HL-60/S4 treated with retinoic acid at 250 ng/mL for 4 days and 3 days (cell line): Measurements from ENCODE around the gene HAVCR2.
"Not testable (repeated sequence)": the region's sequence is repeated elsewhere in the genome, so short reads cannot be mapped to it uniquely, and the experiment has no call there.

Experiments
- in situ Hi-C: fragments of 300-500 bp; cut with MboI; formaldehyde crosslinking; loops from 2 replicates; pipeline ENCODE4 v1.7.0; 2022; ENCODE audit warnings: low sequenced_read_pairs

HAVCR2 gene

GRCh38 chr5:157100140-157100679 is 8.6 kb downstream of the HAVCR2 start:
- in situ Hi-C loops, result no loop called here

DNA sequence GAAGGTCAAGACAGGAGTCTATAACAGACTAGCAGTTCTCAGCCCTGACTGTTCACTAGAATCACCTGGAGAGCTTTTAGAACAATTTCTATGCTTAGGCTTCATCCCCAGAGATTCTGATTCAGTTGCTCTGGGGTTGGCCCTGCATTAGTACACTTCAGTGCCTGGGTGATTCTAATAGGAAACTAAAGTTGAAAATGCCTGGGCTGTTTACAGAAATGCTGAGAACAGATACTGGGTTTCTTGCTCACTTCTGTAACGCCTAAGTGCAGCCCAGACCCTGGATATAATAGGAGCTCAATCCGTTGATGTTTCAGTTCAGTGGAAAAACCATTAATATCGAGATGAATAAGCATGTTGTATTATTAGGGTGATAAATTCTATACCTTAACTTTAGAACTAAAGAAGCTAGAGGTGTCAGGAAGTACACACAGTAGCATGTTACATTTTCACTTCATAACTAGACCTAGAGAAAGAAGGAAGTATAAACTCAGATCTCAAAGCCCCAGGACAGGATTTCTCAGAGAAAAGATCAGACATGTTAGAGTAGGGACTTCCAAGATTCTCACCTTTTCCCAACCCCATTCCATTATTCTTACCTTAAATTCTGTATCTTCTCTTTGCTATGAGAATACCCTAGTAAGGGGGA is 20.4 kb downstream of the HAVCR2 start:
- in situ Hi-C loops, result no loop called here

DNA sequence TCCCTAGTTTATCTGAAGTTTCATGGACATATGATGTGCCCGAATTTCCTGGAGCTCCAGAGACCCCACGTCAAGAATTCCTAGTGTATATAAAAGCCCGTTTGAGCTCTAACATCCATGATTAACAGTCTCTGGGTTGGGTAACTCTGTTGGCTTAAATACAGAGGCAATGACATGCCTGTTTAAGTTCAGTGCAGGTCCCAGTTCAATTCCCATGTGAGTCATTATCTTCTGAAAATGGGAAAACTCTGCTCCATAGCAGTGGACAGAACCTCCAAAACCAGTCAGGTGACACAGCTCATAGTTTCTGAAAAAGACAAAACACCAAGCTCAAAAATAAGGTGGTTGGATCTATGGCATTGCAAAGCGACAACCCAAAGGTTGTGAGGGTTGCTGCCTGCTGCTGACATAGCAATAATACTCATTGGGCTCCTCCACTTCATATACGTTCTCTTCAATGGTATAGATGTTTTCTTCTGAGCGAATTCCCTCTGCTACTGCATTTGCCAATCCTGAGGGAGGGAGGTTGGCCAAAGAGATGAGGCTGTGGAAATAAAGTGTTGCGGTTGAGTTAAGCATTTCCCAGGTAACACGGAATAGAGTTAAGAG is 22.0 kb downstream of the HAVCR2 start:
- in situ Hi-C loops, result no loop called here

DNA sequence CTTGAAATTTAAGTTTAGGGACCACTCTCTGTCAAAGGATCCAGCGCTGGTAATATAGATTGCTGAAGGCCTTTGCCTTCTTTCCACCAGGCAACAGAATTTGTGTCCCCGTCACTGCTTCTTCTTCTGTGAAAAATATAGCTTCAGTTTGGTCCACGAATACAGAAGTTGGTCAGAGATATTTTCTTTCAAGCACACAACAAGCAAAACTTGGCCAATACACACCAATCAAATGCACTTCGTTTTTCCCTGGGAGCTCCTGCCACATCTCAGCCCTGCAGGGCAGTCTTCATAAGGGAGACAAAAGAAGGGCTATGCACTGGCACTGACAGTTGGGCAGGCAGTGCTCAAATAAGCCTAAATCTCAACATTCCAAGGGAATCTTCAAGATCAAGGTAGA is 22.9 kb downstream of the HAVCR2 start:
- in situ Hi-C loops, result no loop called here

DNA sequence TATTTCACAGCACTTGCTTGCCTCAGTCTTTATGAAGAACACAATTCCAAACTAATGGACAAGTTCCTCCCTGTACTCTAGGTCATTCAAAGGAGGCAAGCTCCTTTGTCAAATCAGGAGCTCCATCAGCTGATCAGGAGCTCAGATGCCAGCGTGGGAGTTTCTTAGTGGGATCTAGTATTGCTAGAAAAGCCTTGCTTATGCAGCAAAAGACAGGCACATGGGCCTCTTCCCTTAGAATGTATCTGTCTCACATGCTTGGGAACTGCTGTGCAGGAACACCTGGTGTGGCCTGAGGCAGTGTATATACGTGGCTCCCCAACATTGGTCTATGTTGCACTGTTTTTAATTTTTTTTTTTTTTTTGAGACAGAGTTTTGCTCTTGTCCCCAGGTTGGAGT is 28.6 kb downstream of the HAVCR2 start:
- in situ Hi-C loops, result no loop called here

DNA sequence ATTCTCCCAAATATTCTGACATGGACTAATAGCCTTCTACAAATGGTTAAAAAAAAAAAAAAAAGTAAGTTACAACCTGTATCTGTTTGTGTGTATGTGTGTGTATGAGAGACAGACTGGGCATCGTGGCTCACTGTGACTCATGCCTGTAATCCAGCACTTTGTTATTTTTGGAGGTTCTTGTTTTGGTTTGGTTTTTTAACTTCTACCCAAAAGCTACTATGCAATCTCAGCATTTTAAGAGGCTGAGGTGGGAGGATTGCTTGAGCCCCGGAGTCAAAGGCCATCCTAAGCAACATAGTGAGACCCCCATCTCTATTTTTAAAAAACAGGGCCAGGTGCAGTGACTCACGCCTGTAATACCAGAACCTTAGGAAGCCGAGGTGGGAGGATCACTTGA is 32.3 kb downstream of the HAVCR2 start:
- in situ Hi-C loops, result no loop called here

GRCh38 chr5:157072508-157072907 is 36.3 kb downstream of the HAVCR2 start:
- in situ Hi-C loops, result no loop called here

DNA sequence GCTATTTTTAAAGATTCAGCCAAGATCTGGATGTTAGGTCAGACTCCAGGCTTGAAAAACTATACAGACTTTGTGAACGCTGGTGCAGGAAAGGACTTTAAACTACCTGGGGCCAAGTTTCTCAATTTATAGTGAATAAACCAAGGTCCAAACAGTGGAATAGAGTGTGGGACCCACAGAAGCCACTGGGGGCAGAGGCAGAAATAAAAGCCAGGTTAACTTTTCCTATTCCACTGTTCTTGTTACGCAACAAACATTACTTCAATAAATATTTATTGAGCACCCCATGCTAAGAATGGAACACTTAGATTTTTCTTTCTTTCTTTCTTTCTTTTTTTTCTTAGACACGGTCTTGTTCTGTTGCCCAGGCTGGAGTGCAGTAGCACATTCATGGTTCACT is 38.9 kb downstream of the HAVCR2 start:
- in situ Hi-C loops, result no loop called here

DNA sequence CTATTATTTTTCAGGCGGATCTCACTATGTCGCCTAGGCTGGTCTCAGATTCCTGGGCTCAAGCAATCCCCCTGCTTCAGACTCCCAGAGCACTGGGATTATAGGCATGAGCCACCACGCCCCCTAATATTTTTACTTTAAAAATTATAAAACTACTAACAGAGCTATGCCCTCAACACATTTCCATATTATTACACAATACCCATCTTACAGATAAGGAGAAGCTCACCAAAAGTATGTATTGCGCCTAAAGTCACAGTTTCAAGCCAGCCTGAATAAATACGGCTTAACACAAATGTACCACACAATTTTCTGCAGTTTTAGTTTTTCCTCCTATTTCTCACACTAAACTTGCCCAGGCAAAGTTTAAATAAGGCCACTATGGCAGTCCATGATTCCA is 40.1 kb downstream of the HAVCR2 start:
- in situ Hi-C loops, result no loop called here

DNA sequence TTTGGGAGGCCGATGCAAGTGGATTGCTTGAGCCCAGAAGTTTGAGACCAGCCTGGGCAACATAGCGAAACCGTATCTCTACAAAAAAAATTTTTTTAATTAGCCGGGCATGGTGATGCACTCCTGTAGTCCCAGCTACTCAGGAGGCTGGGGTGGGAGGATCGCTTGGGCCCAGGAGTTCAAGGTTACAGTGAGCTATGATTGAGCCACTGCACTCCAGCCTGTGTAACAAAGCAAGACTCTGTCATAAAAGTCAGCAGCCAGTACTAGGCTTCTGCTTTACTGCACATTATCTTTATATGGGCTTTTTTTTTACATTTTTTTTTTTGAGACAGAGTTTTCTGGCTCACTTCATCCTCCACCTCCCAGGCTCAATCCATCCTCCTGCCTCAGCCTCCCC is 40.5 kb downstream of the HAVCR2 start:
- in situ Hi-C loops, result no loop called here

- in situ Hi-C loops, result no loop called here
Measured at GRCh38 chr5:157067005-157067404, 41.8 kb downstream of the HAVCR2 start.

GRCh38 chr5:157066080-157066479 is 42.8 kb downstream of the HAVCR2 start:
- in situ Hi-C loops, result no loop called here

- in situ Hi-C loops, result no loop called here
Measured at GRCh38 chr5:157063776-157064430, 44.9 kb downstream of the HAVCR2 start.

GRCh38 chr5:157059891-157060290 is 49.0 kb downstream of the HAVCR2 start:
- in situ Hi-C loops, result no loop called here

DNA sequence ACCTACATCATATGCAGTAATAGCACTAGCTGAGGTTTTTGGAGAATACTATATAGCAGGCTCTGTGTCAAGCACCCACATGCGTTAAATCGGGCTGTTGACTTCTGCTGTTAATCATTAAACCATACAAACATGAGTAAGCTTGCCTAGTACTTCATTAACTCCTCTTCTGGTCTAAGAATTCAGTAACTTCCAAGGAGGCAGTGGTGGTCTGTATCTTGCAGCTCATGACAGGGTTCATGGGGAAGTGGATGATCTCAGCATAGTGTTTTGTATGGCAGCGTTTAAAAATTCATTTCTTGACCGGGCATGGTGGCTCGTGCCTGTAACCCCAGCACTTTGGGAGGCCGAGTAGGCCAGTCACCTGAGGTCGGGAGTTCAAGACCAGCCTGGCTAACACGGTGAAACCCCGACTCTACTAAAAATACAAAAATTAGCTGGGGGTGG is 49.7 kb downstream of the HAVCR2 start, which contains the start of gene HAVCR1:
Gene HAVCR1, minus strand, starts transcription at position 24 of the 447 bp plus-strand sequence. CDS start 1,173 bp downstream, outside the sequence.
- in situ Hi-C loops, result no loop called here

DNA sequence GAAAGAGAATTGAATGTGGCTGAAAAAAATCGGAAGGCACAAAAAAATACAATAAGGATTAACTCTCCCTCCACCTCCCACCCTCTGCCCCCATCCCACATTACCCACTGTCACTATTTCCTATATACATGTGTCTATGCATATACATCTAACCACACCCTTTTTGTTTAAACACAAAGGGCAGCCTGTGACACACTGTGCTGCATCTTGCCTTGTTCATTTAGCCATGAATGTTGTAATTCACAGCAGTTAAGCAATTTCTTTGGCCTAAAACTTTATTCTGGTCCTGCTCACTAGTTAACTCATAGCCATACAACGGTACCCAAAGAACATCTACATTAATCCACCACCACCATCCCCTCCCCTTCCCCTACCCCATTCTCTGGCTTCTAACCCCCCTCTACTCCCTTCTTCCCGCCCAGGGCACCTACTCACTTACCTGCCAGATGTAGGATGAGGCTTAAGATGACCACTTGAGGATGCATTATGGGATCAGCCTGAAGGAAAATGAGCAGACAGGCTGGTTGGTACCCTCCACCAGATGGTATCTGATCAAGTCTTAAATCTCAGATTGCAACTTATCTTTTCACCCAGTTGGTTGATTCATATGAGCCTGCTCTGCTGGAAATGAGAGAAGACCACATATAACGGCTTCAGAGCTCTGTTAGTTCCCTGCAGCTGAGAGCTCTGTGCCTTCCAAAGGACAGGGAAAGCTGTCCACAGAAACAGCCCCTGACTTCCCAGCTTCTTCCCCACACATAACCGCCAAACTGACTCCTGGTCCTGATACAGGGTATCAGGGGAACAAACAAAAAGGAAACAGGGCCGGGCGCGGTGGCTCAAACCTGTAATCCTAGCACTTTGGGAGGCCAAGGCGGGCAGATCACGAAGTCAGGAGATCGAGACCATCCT is 51.1 kb downstream of the HAVCR2 start:
- in situ Hi-C loops, result no loop called here

GRCh38 chr5:157056848-157057247 is 52.0 kb downstream of the HAVCR2 start:
- in situ Hi-C loops, result not testable (repeated sequence)

DNA sequence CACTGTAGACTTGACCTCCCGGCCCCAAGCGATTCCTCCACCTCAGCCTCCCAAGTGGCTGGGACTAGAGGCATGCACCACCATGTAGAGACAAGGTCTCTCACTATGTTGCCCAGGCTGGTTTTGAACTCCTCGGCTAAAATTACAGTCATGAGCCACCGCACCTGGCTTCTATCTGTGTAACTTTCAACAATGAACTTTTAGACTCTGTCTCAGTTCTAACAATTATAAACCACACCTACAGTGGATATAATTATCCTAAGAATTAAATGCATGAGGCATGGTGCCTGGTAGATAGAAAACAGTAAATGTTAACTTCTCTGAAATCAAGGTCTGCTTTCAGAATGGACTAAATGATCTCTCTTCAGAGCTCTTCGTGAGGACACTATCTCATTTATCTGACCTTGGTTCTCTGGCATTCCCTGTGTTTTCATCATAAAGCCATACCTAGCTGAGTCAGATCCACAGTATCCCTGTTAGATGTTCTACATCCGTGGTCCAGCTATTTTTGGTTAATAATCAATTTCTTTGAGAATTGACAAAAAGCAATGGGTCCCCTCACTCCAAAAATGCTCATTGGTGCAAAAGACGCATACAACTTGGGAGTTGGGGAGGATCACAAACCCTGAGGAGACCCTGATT is 57.1 kb downstream of the HAVCR2 start:
- in situ Hi-C loops, result no loop called here

DNA sequence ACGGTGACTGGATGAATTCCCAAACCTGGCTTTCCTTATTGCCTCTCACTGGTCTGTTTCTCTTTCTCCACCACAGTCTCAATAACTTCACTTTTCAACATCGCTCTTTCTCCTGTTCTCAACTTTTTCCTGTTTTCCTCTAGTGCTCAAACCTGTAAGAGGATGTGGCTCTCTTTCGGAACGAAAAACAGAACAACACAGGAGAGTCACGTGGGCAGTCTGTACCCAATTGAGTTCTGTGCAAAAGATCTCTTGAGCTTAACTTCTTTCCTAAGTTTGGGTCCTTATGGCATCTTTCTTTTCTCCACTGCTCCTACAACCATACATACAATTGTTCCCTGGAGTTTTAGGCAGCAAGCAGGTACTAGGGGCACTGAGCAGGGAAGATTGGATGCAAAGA is 58.8 kb downstream of the HAVCR2 start:
- in situ Hi-C loops, result no loop called here

DNA sequence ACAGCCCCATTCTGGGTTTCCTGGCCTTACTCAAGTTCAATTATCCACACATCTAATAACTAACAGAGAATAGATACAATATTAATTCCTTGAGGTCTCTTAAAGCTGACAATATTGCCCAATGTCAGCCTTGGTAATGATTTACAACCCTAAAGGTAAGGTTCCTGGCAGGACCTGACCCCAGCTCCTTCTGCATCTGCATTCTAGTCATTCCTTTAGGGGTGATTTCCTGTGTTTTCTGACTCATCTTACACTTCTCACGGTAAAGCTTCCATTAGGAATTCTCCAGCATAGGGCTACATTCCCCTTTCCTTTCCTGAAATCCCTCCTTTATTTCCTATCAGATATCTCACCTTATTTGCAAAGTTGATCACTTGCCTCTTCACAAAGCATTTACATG is 59.2 kb downstream of the HAVCR2 start:
- in situ Hi-C loops, result no loop called here
